Measurements from ENCODE around the gene EPC1.
"Not testable (repeated sequence)": the region's sequence is repeated elsewhere in the genome, so short reads cannot be mapped to it uniquely, and the experiment has no call there.

Gene EPC1

DNA sequence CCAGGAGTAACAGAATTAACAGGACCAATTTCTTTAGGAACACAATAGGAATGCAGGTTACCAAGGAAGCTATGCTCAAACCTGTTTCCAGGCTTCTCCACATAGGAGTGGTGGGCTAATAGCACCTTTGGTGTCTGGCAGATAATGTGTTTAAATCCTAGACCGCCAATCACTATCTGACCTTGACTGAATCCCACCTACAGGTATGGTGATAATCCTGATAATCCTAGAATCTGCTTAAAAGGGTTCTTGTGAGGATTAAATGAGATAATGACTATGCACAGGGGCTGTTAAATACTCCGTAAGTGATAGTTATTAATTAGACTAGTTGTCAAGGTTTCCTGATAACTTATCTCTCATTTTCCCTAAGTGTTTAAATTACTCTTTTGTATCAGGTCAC lies 81.2 kb downstream of the EPC1 start:
- no peaks in the 10 kb centered on the region for H3K9me3 ChIP-seq (ENCODE audit: control insufficient read depth, insufficient read depth, low read length)
- H3K4me3 ChIP-seq (ENCODE audit: low read depth, low read length) = no peak overlapping the region
- H3K36me3 ChIP-seq (ENCODE audit: control insufficient read depth, insufficient read depth, low read length) = peaks cover 4% of the 10 kb centered on the region
- no peaks in the 10 kb centered on the region for H3K27me3 ChIP-seq (ENCODE audit: control insufficient read depth, insufficient read depth, low read length)
- peaks cover 19% of the 10 kb centered on the region for H3K4me1 ChIP-seq (ENCODE audit: control insufficient read depth, insufficient read depth, low read length)
- H3K9ac ChIP-seq (ENCODE audit: low read depth, low read length) = no peak overlapping the region

DNA sequence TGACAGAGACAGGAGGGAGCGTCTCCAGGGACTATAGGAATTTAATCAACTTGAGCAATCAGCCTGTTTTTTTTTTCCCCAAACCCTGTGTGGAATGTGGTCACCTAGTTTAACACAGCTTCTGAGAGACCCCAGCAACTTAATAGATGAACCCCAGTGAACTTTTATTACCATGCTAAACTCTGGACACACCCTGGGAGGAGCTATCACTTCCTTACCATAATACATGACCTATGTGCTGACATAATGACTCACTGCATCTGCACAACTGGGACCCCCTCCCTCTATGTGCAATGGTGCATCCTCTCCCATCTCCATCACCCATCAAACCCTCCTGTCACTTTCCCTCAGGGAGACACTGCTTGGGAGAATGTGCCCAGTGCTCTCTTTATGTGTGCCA lies 83.7 kb downstream of the EPC1 start:
- Histone ChIP-seq H3K4me3 (ENCODE audit: low read depth, low read length) (no peak overlapping the region), H3K36me3 (ENCODE audit: control insufficient read depth, insufficient read depth, low read length) (no peaks in the 10 kb centered on the region), H3K9me3 (ENCODE audit: control insufficient read depth, insufficient read depth, low read length) (no peaks in the 10 kb centered on the region), H3K27me3 (ENCODE audit: control insufficient read depth, insufficient read depth, low read length) (no peaks in the 10 kb centered on the region), H3K9ac (ENCODE audit: low read depth, low read length) (no peak overlapping the region), H3K4me1 (ENCODE audit: control insufficient read depth, insufficient read depth, low read length) (peaks cover 19% of the 10 kb centered on the region)

DNA sequence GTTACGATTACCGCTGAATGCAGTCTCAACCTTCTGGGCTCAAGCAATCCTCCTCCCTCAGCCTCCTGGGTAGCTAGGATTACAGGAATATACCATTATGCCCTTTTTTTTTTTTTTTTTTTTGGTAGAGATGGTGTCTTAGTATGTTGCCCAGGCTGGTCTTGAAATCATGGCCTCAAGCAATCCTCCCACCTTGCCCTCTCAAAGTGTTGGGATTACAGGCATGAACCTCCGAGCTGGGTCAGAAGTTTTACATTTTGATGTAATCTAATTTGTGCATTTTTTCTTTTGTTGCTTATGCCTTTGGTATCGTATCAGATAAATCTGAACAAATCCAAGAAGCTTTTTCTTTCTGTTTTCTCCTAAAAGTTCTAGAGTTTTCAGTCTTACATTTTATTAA lies 87.4 kb downstream of the EPC1 start:
- Histone ChIP-seq H3K9ac (ENCODE audit: low read depth, low read length) (no peak overlapping the region), H3K9me3 (ENCODE audit: control insufficient read depth, insufficient read depth, low read length) (no peaks in the 10 kb centered on the region), H3K27me3 (ENCODE audit: control insufficient read depth, insufficient read depth, low read length) (no peaks in the 10 kb centered on the region), H3K36me3 (ENCODE audit: control insufficient read depth, insufficient read depth, low read length) (no peaks in the 10 kb centered on the region), H3K4me3 (ENCODE audit: low read depth, low read length) (no peak overlapping the region), H3K4me1 (ENCODE audit: control insufficient read depth, insufficient read depth, low read length) (peaks cover 4% of the 10 kb centered on the region)

DNA sequence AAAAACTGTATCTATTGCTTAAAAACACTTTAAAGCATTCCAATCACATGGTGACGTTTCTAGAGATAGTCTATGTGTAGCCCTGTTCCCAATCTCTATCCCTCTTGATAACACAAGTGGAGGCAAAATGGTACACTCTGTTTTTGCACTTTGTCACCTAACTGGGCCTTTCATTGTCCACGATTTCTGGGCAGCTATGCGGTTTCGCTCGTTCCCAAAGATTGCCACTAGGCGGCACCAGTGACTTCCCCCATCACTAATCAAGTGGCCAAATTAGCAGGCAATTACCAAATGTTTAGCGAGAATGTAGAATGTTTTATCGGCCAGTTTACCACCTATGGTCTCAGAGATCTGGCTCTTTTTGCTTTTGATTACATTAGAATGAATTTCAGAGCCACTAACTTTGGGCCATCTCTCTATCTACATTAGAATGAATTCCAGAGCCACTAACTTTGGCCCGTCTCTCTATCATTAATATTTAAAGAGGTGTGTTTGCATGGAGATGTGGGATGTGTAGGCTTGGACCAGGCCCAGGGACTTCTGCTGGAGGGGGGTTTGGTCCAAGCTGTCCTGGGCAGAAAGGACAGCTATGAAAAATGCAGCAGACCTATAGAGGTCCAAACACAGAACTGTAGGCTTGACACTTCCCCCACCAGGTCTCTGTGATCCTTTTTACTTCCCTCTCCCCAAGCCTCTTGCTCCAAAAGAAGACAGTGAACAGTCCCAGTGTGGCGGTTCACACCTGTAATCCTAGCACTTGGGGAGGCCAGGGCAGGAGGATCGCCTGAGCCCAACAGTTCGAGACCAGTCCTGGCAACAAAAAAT lies 90.1 kb downstream of the EPC1 start:
- Histone ChIP-seq H3K4me3 (ENCODE audit: low read depth, low read length) (no peak overlapping the region), H3K9ac (ENCODE audit: low read depth, low read length) (no peak overlapping the region), H3K4me1 (ENCODE audit: control insufficient read depth, insufficient read depth, low read length) (peaks cover 7% of the 10 kb centered on the region), H3K9me3 (ENCODE audit: control insufficient read depth, insufficient read depth, low read length) (no peaks in the 10 kb centered on the region), H3K36me3 (ENCODE audit: control insufficient read depth, insufficient read depth, low read length) (no peaks in the 10 kb centered on the region), H3K27me3 (ENCODE audit: control insufficient read depth, insufficient read depth, low read length) (no peaks in the 10 kb centered on the region)

DNA sequence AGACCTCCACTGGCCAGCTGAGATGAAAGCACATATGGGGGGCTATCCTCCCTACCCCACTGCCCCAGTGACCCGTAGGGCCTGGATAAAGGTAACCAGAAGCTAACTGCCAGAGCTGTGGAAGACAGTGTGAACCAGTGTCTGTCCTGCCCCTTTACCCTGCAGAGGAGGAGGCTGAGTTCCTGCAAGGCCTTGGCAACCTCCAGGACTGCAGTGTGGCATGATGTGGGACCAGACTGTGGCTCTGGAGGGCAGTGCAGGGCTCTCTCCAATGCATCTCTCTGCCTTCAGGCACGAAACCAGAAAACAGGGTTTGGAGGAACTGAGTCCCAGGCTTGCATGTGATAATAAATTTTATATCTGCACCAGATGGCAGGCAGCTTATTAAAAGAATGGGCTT lies 93.1 kb downstream of the EPC1 start:
- H3K27me3 ChIP-seq (ENCODE audit: control insufficient read depth, insufficient read depth, low read length) = no peaks in the 10 kb centered on the region
- no peak overlapping the region for H3K9ac ChIP-seq (ENCODE audit: low read depth, low read length)
- peaks cover 7% of the 10 kb centered on the region for H3K4me1 ChIP-seq (ENCODE audit: control insufficient read depth, insufficient read depth, low read length)
- H3K36me3 ChIP-seq (ENCODE audit: control insufficient read depth, insufficient read depth, low read length) = no peaks in the 10 kb centered on the region
- H3K9me3 ChIP-seq (ENCODE audit: control insufficient read depth, insufficient read depth, low read length) = no peaks in the 10 kb centered on the region
- H3K4me3 ChIP-seq (ENCODE audit: low read depth, low read length) = no peak overlapping the region

DNA sequence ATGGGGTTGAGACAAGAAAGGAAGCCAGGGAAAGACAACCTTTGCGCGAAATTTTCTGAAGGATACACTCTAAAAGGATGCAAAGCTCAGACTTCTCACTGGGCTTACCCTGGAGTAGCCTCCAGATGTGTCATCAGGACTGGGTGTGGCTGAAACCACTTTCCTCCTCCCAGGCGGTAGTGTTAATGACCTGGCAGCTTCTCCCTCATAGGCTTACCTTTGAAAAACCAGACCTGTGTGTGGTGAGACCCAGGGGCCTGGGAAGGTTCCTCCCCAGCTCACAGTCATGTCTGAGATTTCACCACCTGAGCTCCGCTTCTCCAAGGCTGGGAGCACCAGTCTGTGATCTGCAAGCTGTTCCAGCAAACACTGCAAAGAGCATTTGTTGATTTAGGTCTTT lies 93.7 kb downstream of the EPC1 start:
- Histone ChIP-seq H3K4me1 (ENCODE audit: control insufficient read depth, insufficient read depth, low read length) (peaks cover 7% of the 10 kb centered on the region), H3K27me3 (ENCODE audit: control insufficient read depth, insufficient read depth, low read length) (no peaks in the 10 kb centered on the region), H3K4me3 (ENCODE audit: low read depth, low read length) (no peak overlapping the region), H3K9ac (ENCODE audit: low read depth, low read length) (no peak overlapping the region), H3K36me3 (ENCODE audit: control insufficient read depth, insufficient read depth, low read length) (no peaks in the 10 kb centered on the region), H3K9me3 (ENCODE audit: control insufficient read depth, insufficient read depth, low read length) (no peaks in the 10 kb centered on the region)

DNA sequence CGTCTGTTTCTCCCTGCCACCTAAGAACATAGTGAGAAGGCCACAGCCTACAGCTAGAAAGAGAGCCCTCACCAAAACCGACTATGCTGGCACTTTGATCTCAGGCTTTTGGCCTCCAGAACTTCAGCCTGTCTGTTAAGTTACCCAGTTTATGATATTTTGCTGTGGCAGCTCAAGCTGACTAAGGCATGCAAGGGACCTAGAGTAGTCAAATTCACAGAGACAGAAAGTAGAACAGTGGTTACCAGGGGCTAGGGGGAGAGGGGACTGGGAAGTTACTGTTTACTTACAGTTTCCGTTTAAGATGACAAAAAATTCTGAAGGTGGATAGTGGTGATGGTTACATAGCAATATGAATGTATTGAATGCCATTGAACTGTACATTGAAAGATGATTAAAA lies 96.5 kb downstream of the EPC1 start:
- H3K9ac ChIP-seq (ENCODE audit: low read depth, low read length); H3K36me3 ChIP-seq (ENCODE audit: control insufficient read depth, insufficient read depth, low read length); H3K9me3 ChIP-seq (ENCODE audit: control insufficient read depth, insufficient read depth, low read length); H3K4me1 ChIP-seq (ENCODE audit: control insufficient read depth, insufficient read depth, low read length); H3K4me3 ChIP-seq (ENCODE audit: low read depth, low read length); H3K27me3 ChIP-seq (ENCODE audit: control insufficient read depth, insufficient read depth, low read length): not testable (repeated sequence)

DNA sequence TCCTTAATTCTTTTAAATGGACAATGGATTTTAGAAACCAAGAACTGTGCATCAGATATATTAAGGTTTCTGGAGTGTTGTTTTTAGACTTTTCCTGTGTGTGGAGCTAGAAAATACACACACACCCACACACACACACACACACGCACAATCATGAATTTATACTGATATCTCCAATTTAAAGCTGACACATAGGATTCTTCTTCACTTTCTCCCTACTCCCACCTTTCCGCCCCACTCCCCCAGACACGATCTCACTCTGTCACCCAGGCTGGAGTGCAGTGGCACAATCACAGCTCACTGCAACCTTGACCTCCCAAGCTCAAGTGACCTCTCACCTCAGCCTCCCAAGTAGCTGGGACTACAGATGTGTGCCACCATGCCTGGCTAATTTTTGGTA lies 100.3 kb downstream of the EPC1 start:
- H3K4me3 ChIP-seq (ENCODE audit: low read depth, low read length) = no peak overlapping the region
- no peaks in the 10 kb centered on the region for H3K36me3 ChIP-seq (ENCODE audit: control insufficient read depth, insufficient read depth, low read length)
- H3K4me1 ChIP-seq (ENCODE audit: control insufficient read depth, insufficient read depth, low read length) = no peaks in the 10 kb centered on the region
- no peaks in the 10 kb centered on the region for H3K27me3 ChIP-seq (ENCODE audit: control insufficient read depth, insufficient read depth, low read length)
- no peaks in the 10 kb centered on the region for H3K9me3 ChIP-seq (ENCODE audit: control insufficient read depth, insufficient read depth, low read length)
- H3K9ac ChIP-seq (ENCODE audit: low read depth, low read length) = no peak overlapping the region

DNA sequence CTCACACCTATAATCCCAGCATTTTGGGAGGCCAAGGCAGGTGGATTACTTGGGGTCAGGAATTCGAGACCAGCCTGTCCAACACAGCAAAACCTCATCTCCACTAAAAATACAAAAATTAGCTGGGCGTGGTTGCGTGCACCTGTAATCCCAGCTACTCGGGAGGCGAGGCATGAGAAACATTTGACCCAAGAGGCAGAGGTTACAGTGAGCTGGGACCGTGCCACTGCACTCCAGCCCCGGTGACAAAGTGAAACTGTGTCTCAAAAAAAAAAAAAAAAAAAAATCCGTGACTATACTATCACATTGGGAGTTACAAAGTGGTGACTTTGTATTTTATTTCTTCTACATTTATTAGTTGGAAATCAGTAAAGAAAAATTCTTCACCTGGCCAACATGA lies 101.2 kb downstream of the EPC1 start:
- H3K27me3 ChIP-seq (ENCODE audit: control insufficient read depth, insufficient read depth, low read length) = no peaks in the 10 kb centered on the region
- H3K9me3 ChIP-seq (ENCODE audit: control insufficient read depth, insufficient read depth, low read length) = no peaks in the 10 kb centered on the region
- no peak overlapping the region for H3K9ac ChIP-seq (ENCODE audit: low read depth, low read length)
- H3K4me3 ChIP-seq (ENCODE audit: low read depth, low read length) = no peak overlapping the region
- H3K4me1 ChIP-seq (ENCODE audit: control insufficient read depth, insufficient read depth, low read length) = no peaks in the 10 kb centered on the region
- no peaks in the 10 kb centered on the region for H3K36me3 ChIP-seq (ENCODE audit: control insufficient read depth, insufficient read depth, low read length)

DNA sequence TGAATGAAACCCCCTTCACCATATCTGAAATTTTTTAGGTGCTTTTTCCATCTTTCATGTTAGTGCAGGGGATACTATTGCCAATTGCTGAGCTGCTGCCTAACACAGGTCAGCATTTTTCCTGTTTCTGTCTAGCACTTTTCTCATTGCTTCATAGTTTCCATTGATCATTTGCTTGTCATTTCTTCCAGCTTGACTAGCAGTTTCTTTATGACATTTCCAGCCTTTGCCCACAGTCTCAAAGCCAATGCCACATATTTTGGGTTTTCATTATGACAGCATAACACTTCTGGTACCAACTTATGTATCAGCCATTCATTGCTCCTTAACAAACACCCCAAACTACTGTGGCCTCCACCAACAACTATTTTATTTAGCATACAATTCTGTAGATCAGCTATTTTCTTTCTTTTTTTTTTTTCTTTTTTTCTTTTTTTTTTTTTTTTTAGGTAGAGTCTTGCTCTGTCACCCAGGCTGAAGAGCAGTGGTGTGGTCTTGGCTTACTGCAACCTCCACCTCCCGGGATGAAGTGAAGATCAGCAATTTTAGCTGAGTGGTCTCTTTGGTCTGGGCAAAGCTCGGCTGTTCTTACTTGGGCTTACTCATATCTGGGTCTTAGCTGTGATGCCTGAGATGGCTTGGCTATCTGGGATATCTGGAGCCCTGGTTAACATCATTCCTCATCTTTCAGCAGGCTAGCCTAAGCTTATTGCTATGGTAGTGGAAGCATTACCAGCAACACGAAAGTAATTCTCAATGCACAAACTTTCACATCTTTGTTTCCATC lies 102.3 kb downstream of the EPC1 start:
- Histone ChIP-seq H3K36me3 (ENCODE audit: control insufficient read depth, insufficient read depth, low read length) (no peaks in the 10 kb centered on the region), H3K9ac (ENCODE audit: low read depth, low read length) (no peak overlapping the region), H3K4me1 (ENCODE audit: control insufficient read depth, insufficient read depth, low read length) (no peaks in the 10 kb centered on the region), H3K9me3 (ENCODE audit: control insufficient read depth, insufficient read depth, low read length) (no peaks in the 10 kb centered on the region), H3K4me3 (ENCODE audit: low read depth, low read length) (no peak overlapping the region), H3K27me3 (ENCODE audit: control insufficient read depth, insufficient read depth, low read length) (no peaks in the 10 kb centered on the region)

DNA sequence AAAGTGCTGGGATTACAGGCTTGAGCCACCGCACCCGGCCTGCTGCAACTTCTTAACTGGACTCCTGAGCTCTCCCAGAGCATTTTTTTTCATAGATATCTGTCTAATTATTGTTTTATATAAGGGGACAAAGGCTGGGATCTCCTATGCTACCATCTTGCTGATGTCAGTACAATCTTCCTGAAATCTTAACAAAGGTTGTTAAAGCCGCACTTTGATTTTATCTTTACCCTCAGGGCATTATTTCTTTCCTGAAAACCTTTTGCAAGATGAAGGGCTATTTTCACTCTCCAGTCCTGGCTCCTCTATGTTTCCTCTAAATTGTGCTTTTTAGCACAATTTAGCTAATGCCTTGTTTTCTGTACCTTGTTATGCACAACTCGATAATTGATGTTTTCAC lies 102.9 kb downstream of the EPC1 start:
- no peaks in the 10 kb centered on the region for H3K27me3 ChIP-seq (ENCODE audit: control insufficient read depth, insufficient read depth, low read length)
- no peak overlapping the region for H3K4me3 ChIP-seq (ENCODE audit: low read depth, low read length)
- no peak overlapping the region for H3K9ac ChIP-seq (ENCODE audit: low read depth, low read length)
- H3K36me3 ChIP-seq (ENCODE audit: control insufficient read depth, insufficient read depth, low read length) = no peaks in the 10 kb centered on the region
- no peaks in the 10 kb centered on the region for H3K4me1 ChIP-seq (ENCODE audit: control insufficient read depth, insufficient read depth, low read length)
- H3K9me3 ChIP-seq (ENCODE audit: control insufficient read depth, insufficient read depth, low read length) = no peaks in the 10 kb centered on the region

DNA sequence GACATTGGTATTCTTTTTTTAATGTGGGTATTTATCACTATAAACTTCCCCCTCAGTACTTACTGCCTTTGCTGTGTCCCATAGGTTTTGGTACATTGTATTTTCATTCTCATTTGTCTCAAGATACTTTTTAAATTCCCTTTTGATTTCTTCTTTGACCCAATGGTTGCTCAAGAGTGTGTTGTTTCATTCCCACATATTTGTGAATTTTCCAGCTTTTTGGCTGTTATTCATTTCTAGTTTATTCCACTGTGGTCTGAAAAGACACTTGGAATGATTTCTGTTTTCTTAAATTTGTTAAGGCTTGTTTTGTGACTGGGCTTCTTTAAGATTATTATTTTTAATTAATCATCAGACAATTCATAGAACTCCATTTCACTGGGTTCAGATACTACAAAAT lies 105.0 kb downstream of the EPC1 start:
- H3K4me3 ChIP-seq (ENCODE audit: low read depth, low read length) = no peak overlapping the region
- H3K36me3 ChIP-seq (ENCODE audit: control insufficient read depth, insufficient read depth, low read length) = no peaks in the 10 kb centered on the region
- H3K4me1 ChIP-seq (ENCODE audit: control insufficient read depth, insufficient read depth, low read length) = no peaks in the 10 kb centered on the region
- H3K9ac ChIP-seq (ENCODE audit: low read depth, low read length) = no peak overlapping the region
- H3K27me3 ChIP-seq (ENCODE audit: control insufficient read depth, insufficient read depth, low read length) = no peaks in the 10 kb centered on the region
- no peaks in the 10 kb centered on the region for H3K9me3 ChIP-seq (ENCODE audit: control insufficient read depth, insufficient read depth, low read length)
